Neural crest cell (in vitro differentiated cells): Measurements from ENCODE around the gene SUSD1. TPM values are rescaled to one million over a fixed set of nuclear protein-coding genes. Genes with fewer than 3 reads are reported as not detected.
A peak's percentile ranks its signal among the peaks of the same experiment; 100 is the strongest.
"Not testable (repeated sequence)": the region's sequence is repeated elsewhere in the genome, so short reads cannot be mapped to it uniquely, and the experiment has no call there.

Source experiments
- DNase-seq: peaks from one replicate; pipeline ENCODE4 v3.0.0; 2021; ENCODE audit warnings: low read depth, mixed read lengths, low spot score
- H3K27ac Mint-ChIP-seq: one replicate; pipeline ENCODE4 v1.8.0; 2021; ENCODE audit warnings: mild to moderate bottlenecking, mixed read lengths; ENCODE audit not compliant: unreplicated experiment
- H3K27me3 Mint-ChIP-seq: 2 replicates; pipeline ENCODE4 v1.8.0; 2021; ENCODE audit warnings: low read depth, mild to moderate bottlenecking, mixed read lengths
- H3K36me3 Mint-ChIP-seq: 2 replicates; pipeline ENCODE4 v1.8.0; 2021; ENCODE audit warnings: low read depth, mild to moderate bottlenecking, mixed read lengths
- H3K4me1 Mint-ChIP-seq: 2 replicates; pipeline ENCODE4 v1.8.0; 2021; ENCODE audit warnings: mixed read lengths
- H3K4me3 Mint-ChIP-seq: one replicate; pipeline ENCODE4 v1.8.0; 2021; ENCODE audit warnings: mild to moderate bottlenecking, mixed read lengths
- H3K9me3 Mint-ChIP-seq: 2 replicates; pipeline ENCODE4 v1.8.0; 2021; ENCODE audit warnings: mixed read lengths
- CTCF ChIP-seq: fragments of 200-600 bp; sonication (generic); conservative IDR thresholded peaks from 2 replicates; pipeline ENCODE4 v1.5.0; 2021; ENCODE audit warnings: antibody characterized with exemption, mild to moderate bottlenecking
- total RNA-seq: library from RNA; stranded (reverse); gene quantifications from 2 replicates; pipeline ENCODE4 v1.2.1, GENCODE V29; 2021

The SUSD1 gene
- total RNA-seq, 1 donor from 2014 or later = 22.6 TPM

DNA sequence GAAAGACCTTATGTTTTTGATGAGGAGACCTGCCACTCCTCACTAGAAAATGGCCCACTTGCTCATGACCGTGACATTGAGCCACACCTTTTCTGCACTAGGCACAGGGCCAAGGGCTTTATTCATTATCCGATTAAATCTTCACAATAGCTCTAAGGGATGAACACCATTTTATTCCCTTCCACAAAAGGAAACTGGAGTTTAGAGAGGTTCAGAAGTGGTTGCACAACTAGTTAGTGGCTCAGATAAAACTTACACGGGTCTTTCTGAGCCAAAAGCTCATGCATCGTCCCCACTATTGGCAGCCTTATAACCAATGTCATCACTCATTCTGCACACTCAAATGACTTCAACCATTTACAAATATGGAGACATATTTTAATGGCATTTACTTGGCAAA is 39.4 kb downstream of the SUSD1 start:
- TF ChIP-seq CTCF = no peak
- DNase-seq = no peak
- Mint-ChIP-seq H3K4me1 (no peaks in the 10 kb centered on the region), H3K36me3 (peaks cover 24% of the 10 kb centered on the region), H3K9me3 (no peaks in the 10 kb centered on the region), H3K27ac (no peak overlapping the region), H3K4me3 (no peak overlapping the region), H3K27me3 (no peaks in the 10 kb centered on the region)

GRCh38 chr9:112133806-112134205 is 41.3 kb downstream of the SUSD1 start:
- not testable (repeated sequence) for H3K27ac Mint-ChIP-seq, H3K27me3 Mint-ChIP-seq, H3K4me3 Mint-ChIP-seq, H3K9me3 Mint-ChIP-seq, DNase-seq, H3K4me1 Mint-ChIP-seq
- H3K36me3 Mint-ChIP-seq = peaks cover 27% of the 10 kb centered on the region

GRCh38 chr9:112132356-112132755 is 42.7 kb downstream of the SUSD1 start:
- H3K4me3 Mint-ChIP-seq = no peak overlapping the region

DNA sequence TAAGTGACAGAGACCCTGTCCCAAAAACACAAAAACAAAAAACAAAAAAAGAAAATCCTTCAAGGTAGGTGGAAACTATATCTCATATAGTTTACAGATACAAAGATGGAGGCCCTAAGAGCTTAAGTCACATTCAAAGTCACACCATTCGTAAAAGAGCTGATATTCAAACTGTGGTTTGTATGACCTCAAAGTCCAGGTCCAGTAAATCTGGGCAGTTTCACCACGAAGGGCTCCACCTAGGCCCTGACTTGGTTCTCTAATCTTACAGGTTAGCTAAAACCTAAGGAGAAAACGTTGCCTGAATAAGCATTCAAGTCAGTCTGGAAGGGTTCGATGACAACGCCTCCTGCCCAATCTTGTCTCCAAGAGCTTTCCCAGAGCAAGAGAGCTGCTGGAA is 44.1 kb downstream of the SUSD1 start:
- no peak for TF ChIP-seq CTCF
- Mint-ChIP-seq H3K27me3 (no peaks in the 10 kb centered on the region), H3K9me3 (no peaks in the 10 kb centered on the region), H3K4me3 (no peak overlapping the region), H3K27ac (no peak overlapping the region), H3K36me3 (peaks cover 23% of the 10 kb centered on the region), H3K4me1 (no peaks in the 10 kb centered on the region)
- DNase-seq = no peak

More at GRCh38 chr9:112132356-112132755, 42.7 kb downstream of the SUSD1 start:
- Mint-ChIP-seq H3K27me3 (no peaks in the 10 kb centered on the region), H3K9me3 (no peaks in the 10 kb centered on the region), H3K4me1 (no peaks in the 10 kb centered on the region), H3K36me3 (peaks cover 27% of the 10 kb centered on the region), H3K27ac (no peak overlapping the region)
- no peak for DNase-seq
- TF ChIP-seq CTCF = no peak

GRCh38 chr9:112130347-112130746 is 44.8 kb downstream of the SUSD1 start:
- no peaks in the 10 kb centered on the region for H3K9me3 Mint-ChIP-seq
- no peak for DNase-seq
- no peaks in the 10 kb centered on the region for H3K27me3 Mint-ChIP-seq
- H3K4me1 Mint-ChIP-seq = no peaks in the 10 kb centered on the region
- peaks cover 22% of the 10 kb centered on the region for H3K36me3 Mint-ChIP-seq
- TF ChIP-seq CTCF = no peak
- peak overlapping the region; percentile 44 for H3K27ac Mint-ChIP-seq
- H3K4me3 Mint-ChIP-seq = no peak overlapping the region

- TF ChIP-seq CTCF = no peak
- Mint-ChIP-seq H3K27me3 (no peaks in the 10 kb centered on the region), H3K4me3 (no peak overlapping the region), H3K9me3 (no peaks in the 10 kb centered on the region), H3K4me1 (no peaks in the 10 kb centered on the region), H3K27ac (no peak overlapping the region), H3K36me3 (peaks cover 20% of the 10 kb centered on the region)
- no peak for DNase-seq
Measured at GRCh38 chr9:112129246-112129645, 45.9 kb downstream of the SUSD1 start.

DNA sequence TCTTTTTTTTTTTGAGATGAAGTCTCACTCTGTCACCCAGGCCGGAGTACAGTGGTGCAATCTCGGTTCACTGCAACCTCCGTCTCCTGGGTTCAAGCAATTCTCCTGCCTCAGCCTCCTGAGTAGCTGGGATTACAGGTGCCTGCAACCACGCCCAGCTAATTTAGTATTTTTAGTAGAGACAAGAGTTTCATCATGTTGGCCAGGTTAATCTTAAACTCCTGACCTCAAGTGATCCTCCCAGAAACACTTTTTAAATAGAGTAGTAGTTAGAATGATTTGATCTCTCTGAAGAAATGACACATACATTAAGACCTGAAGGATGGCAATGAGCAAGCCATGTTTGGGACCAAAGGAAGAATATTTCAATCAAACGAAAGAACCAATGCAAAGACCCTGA is 46.7 kb downstream of the SUSD1 start:
- not testable (repeated sequence) for H3K4me1 Mint-ChIP-seq, H3K9me3 Mint-ChIP-seq, H3K4me3 Mint-ChIP-seq, H3K27ac Mint-ChIP-seq, H3K27me3 Mint-ChIP-seq, DNase-seq
- peaks cover 12% of the 10 kb centered on the region for H3K36me3 Mint-ChIP-seq
